ENCODE results near the gene NIP7.

DNA sequence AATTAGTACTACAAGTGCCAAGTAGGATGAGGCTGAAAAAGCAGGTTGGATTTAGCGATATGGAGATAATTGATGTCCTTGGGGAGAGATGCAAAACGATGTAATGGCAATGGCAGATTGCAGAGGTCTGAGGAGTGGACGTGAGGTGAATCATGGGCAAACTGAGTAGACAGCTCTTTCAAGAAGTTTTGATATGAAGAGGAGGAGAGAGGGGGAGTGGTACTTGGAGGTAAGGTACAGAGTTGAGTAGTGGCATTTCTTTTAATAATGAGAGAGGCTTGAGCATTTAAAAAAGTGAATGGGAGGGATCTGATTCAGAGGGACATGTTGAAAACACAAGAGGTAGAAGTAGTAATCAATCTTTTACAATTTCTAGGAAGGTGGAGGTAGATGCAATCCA, 46.2 kb upstream of the NIP7 start:
- TF ChIP-seq, protein P1, sequence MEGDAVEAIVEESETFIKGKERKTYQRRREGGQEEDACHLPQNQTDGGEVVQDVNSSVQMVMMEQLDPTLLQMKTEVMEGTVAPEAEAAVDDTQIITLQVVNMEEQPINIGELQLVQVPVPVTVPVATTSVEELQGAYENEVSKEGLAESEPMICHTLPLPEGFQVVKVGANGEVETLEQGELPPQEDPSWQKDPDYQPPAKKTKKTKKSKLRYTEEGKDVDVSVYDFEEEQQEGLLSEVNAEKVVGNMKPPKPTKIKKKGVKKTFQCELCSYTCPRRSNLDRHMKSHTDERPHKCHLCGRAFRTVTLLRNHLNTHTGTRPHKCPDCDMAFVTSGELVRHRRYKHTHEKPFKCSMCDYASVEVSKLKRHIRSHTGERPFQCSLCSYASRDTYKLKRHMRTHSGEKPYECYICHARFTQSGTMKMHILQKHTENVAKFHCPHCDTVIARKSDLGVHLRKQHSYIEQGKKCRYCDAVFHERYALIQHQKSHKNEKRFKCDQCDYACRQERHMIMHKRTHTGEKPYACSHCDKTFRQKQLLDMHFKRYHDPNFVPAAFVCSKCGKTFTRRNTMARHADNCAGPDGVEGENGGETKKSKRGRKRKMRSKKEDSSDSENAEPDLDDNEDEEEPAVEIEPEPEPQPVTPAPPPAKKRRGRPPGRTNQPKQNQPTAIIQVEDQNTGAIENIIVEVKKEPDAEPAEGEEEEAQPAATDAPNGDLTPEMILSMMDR (IDR thresholded peaks at IDR 0.05): no peak
- no peak for TF ChIP-seq EP300 (IDR thresholded peaks at IDR 0.05)
- no peak for TF ChIP-seq POLR2A (IDR thresholded peaks at IDR 0.05)

Measured in upper lobe of left lung (tissue), 4 donors.